HUES6 (cell line): ENCODE results near the gene TM9SF4.
A peak's percentile ranks its signal among the peaks of the same experiment; 100 is the strongest.
"Not testable (repeated sequence)": the region's sequence is repeated elsewhere in the genome, so short reads cannot be mapped to it uniquely, and the experiment has no call there.

Experiments used
- H3K27ac ChIP-seq: 2 replicates; pipeline ENCODE4 v1.7.0; 2013; ENCODE audit warnings: low read depth, mild to moderate bottlenecking, low read length, inconsistent platforms
- H3K27me3 ChIP-seq: 2 replicates; pipeline ENCODE4 v1.6.1; 2013; ENCODE audit warnings: low read length; ENCODE audit not compliant: control insufficient read depth, insufficient read depth
- H3K36me3 ChIP-seq: 2 replicates; pipeline ENCODE4 v1.6.1; 2013; ENCODE audit warnings: low read length; ENCODE audit not compliant: control insufficient read depth, insufficient read depth
- H3K4me1 ChIP-seq: 2 replicates; pipeline ENCODE4 v1.6.1; 2013; ENCODE audit warnings: low read length; ENCODE audit not compliant: control insufficient read depth, insufficient read depth
- H3K4me3 ChIP-seq: 2 replicates; pipeline ENCODE4 v1.5.1; 2013; ENCODE audit warnings: low read depth, low read length
- H3K9ac ChIP-seq: one replicate; pipeline ENCODE4 v1.6.1; 2013; ENCODE audit warnings: mild to moderate bottlenecking, low read length
- H3K9me3 ChIP-seq: 2 replicates; pipeline ENCODE4 v1.6.1; 2013; ENCODE audit warnings: low read depth, low read length; ENCODE audit not compliant: control insufficient read depth, insufficient read depth

Gene TM9SF4

GRCh38 chr20:32177696-32178095 lies 68.2 kb downstream of the TM9SF4 start:
- H3K27me3 ChIP-seq, H3K4me3 ChIP-seq, H3K4me1 ChIP-seq, H3K9ac ChIP-seq, H3K36me3 ChIP-seq, H3K27ac ChIP-seq: not testable (repeated sequence)
- H3K9me3 ChIP-seq, result peaks cover 10% of the 10 kb centered on the region

GRCh38 chr20:32179515-32179914 lies 70.0 kb downstream of the TM9SF4 start:
- Histone ChIP-seq H3K27ac (no peak overlapping the region), H3K9me3 (peaks cover 10% of the 10 kb centered on the region), H3K27me3 (no peaks in the 10 kb centered on the region), H3K36me3 (no peaks in the 10 kb centered on the region), H3K4me1 (no peaks in the 10 kb centered on the region), H3K4me3 (no peak overlapping the region), H3K9ac (no peak overlapping the region)

GRCh38 chr20:32179934-32180333 lies 70.4 kb downstream of the TM9SF4 start:
- H3K9ac ChIP-seq, result no peak overlapping the region
- H3K27ac ChIP-seq, result no peak overlapping the region
- no peak overlapping the region for H3K4me3 ChIP-seq
- H3K4me1 ChIP-seq, result no peaks in the 10 kb centered on the region
- H3K9me3 ChIP-seq, result peaks cover 5% of the 10 kb centered on the region; the same call in 1 of the 2 replicates
- no peaks in the 10 kb centered on the region for H3K36me3 ChIP-seq
- no peaks in the 10 kb centered on the region for H3K27me3 ChIP-seq

- H3K9ac ChIP-seq, result no peak overlapping the region
- no peak overlapping the region for H3K27ac ChIP-seq
- H3K9me3 ChIP-seq, result peaks cover 5% of the 10 kb centered on the region; the same call in 1 of the 2 replicates
- no peaks in the 10 kb centered on the region for H3K4me1 ChIP-seq
- H3K4me3 ChIP-seq, result no peak overlapping the region
- no peaks in the 10 kb centered on the region for H3K36me3 ChIP-seq
- no peaks in the 10 kb centered on the region for H3K27me3 ChIP-seq
These were observed 72.1 kb downstream of the TM9SF4 start for GRCh38 chr20:32181606-32182005.

- Histone ChIP-seq H3K9me3 (no peaks in the 10 kb centered on the region), H3K36me3 (no peaks in the 10 kb centered on the region), H3K4me1 (no peaks in the 10 kb centered on the region), H3K9ac (no peak overlapping the region), H3K27ac (no peak overlapping the region), H3K27me3 (no peaks in the 10 kb centered on the region), H3K4me3 (no peak overlapping the region)
These were observed 74.6 kb downstream of the TM9SF4 start for GRCh38 chr20:32183947-32184635.

- no peaks in the 10 kb centered on the region for H3K9me3 ChIP-seq
- H3K4me3 ChIP-seq, result no peak overlapping the region
- H3K9ac ChIP-seq, result no peak overlapping the region
- no peak overlapping the region for H3K27ac ChIP-seq
- H3K27me3 ChIP-seq, result no peaks in the 10 kb centered on the region
- no peaks in the 10 kb centered on the region for H3K36me3 ChIP-seq
- H3K4me1 ChIP-seq, result peaks cover 6% of the 10 kb centered on the region
These were observed 75.6 kb downstream of the TM9SF4 start for GRCh38 chr20:32184961-32185603.

- Histone ChIP-seq H3K4me3 (no peak overlapping the region), H3K9ac (no peak overlapping the region), H3K27me3 (no peaks in the 10 kb centered on the region), H3K4me1 (peaks cover 18% of the 10 kb centered on the region), H3K27ac (no peak overlapping the region), H3K9me3 (no peaks in the 10 kb centered on the region), H3K36me3 (no peaks in the 10 kb centered on the region)
These were observed 77.0 kb downstream of the TM9SF4 start for GRCh38 chr20:32186506-32186905.

- Histone ChIP-seq H3K27me3 (no peaks in the 10 kb centered on the region), H3K9me3 (no peaks in the 10 kb centered on the region), H3K27ac (no peak overlapping the region), H3K36me3 (no peaks in the 10 kb centered on the region), H3K4me1 (peaks cover 18% of the 10 kb centered on the region), H3K9ac (no peak overlapping the region), H3K4me3 (peak overlapping the region; percentile 81; the same call in 1 of the 2 replicates)
These were observed 79.0 kb downstream of the TM9SF4 start for GRCh38 chr20:32188376-32189122.

- H3K27ac ChIP-seq, result no peak overlapping the region
These were observed 79.6 kb downstream of the TM9SF4 start for GRCh38 chr20:32189123-32189410.

GRCh38 chr20:32189691-32190615 lies 80.4 kb downstream of the TM9SF4 start:
- peaks cover 6% of the 10 kb centered on the region for H3K36me3 ChIP-seq
- H3K27me3 ChIP-seq, result no peaks in the 10 kb centered on the region
- no peaks in the 10 kb centered on the region for H3K9me3 ChIP-seq
- H3K4me1 ChIP-seq, result peaks cover 18% of the 10 kb centered on the region
- peak overlapping the region; percentile 89 for H3K9ac ChIP-seq
- H3K27ac ChIP-seq, result peak overlapping the region; percentile 37; the same call in 1 of the 2 replicates
- H3K4me3 ChIP-seq, result peak overlapping the region; percentile 81

More at GRCh38 chr20:32189123-32189410, 79.6 kb downstream of the TM9SF4 start:
- H3K4me3 ChIP-seq, result peak overlapping the region; percentile 81
- H3K9ac ChIP-seq, result no peak overlapping the region
- H3K9me3 ChIP-seq, result no peaks in the 10 kb centered on the region
- no peaks in the 10 kb centered on the region for H3K27me3 ChIP-seq
- H3K4me1 ChIP-seq, result peaks cover 18% of the 10 kb centered on the region
- no peaks in the 10 kb centered on the region for H3K36me3 ChIP-seq
